T-helper 2 cell treated with Interferon-gamma antibody and Interleukin-4, amounts not matched to agents 5 μg/mL and 100 μg/mL, for 36 hours (primary cell): ENCODE results near the gene SPTLC1.
"Not testable (repeated sequence)": the region's sequence is repeated elsewhere in the genome, so short reads cannot be mapped to it uniquely, and the experiment has no call there.

ENCODE experiments used
- DNase-seq: peaks from one replicate; pipeline ENCODE4 v3.0.0; 2021; ENCODE audit warnings: low spot score
- H3K27ac Mint-ChIP-seq: one replicate; pipeline ENCODE4 v1.8.0; 2021; ENCODE audit warnings: mild to moderate bottlenecking, mixed read lengths
- H3K27me3 Mint-ChIP-seq: one replicate; pipeline ENCODE4 v1.8.0; 2021; ENCODE audit warnings: low read depth, mixed read lengths
- H3K36me3 Mint-ChIP-seq: one replicate; pipeline ENCODE4 v1.8.0; 2021; ENCODE audit warnings: low read depth, mixed read lengths
- H3K4me1 Mint-ChIP-seq: one replicate; pipeline ENCODE4 v1.8.0; 2021; ENCODE audit warnings: low read depth, mixed read lengths
- H3K4me3 Mint-ChIP-seq: one replicate; pipeline ENCODE4 v1.8.0; 2022; ENCODE audit warnings: mild to moderate bottlenecking, moderate library complexity, mixed read lengths
- H3K9me3 Mint-ChIP-seq: one replicate; pipeline ENCODE4 v1.8.0; 2021; ENCODE audit warnings: mixed read lengths

The SPTLC1 gene

GRCh38 chr9:92132913-92133312 is 17.7 kb upstream of the SPTLC1 start:
- H3K27ac Mint-ChIP-seq, result not testable (repeated sequence)

GRCh38 chr9:92132501-92132900 is 17.3 kb upstream of the SPTLC1 start:
- DNase-seq, result no peak
- H3K4me3 Mint-ChIP-seq, result no peak overlapping the region
- H3K27ac Mint-ChIP-seq, result no peak overlapping the region
- no peaks in the 10 kb centered on the region for H3K36me3 Mint-ChIP-seq
- peaks cover 8% of the 10 kb centered on the region for H3K9me3 Mint-ChIP-seq
- peaks cover 5% of the 10 kb centered on the region for H3K4me1 Mint-ChIP-seq
- H3K27me3 Mint-ChIP-seq, result peaks cover 25% of the 10 kb centered on the region

More at GRCh38 chr9:92132913-92133312, 17.7 kb upstream of the SPTLC1 start:
- H3K4me3 Mint-ChIP-seq, H3K4me1 Mint-ChIP-seq, H3K36me3 Mint-ChIP-seq, H3K9me3 Mint-ChIP-seq, DNase-seq: not testable (repeated sequence)
- H3K27me3 Mint-ChIP-seq, result peaks cover 25% of the 10 kb centered on the region

- no peak for DNase-seq
- Mint-ChIP-seq H3K9me3 (no peaks in the 10 kb centered on the region), H3K27me3 (peaks cover 16% of the 10 kb centered on the region), H3K27ac (no peak overlapping the region), H3K4me1 (peaks cover 2% of the 10 kb centered on the region), H3K36me3 (no peaks in the 10 kb centered on the region), H3K4me3 (no peak overlapping the region)
Observed at GRCh38 chr9:92122800-92123199, 7.6 kb upstream of the SPTLC1 start.

- no peak overlapping the region for H3K4me3 Mint-ChIP-seq
- no peak overlapping the region for H3K27ac Mint-ChIP-seq
- H3K36me3 Mint-ChIP-seq, result no peaks in the 10 kb centered on the region
- H3K9me3 Mint-ChIP-seq, result no peaks in the 10 kb centered on the region
- no peak for DNase-seq
- H3K27me3 Mint-ChIP-seq, result peaks cover 16% of the 10 kb centered on the region
- peaks cover 2% of the 10 kb centered on the region for H3K4me1 Mint-ChIP-seq
Observed at GRCh38 chr9:92122061-92122460, 6.8 kb upstream of the SPTLC1 start.

- Mint-ChIP-seq H3K9me3 (no peaks in the 10 kb centered on the region), H3K36me3 (peaks cover under 1% of the 10 kb centered on the region), H3K27ac (no peak overlapping the region), H3K4me1 (peaks cover 2% of the 10 kb centered on the region), H3K27me3 (peaks cover 14% of the 10 kb centered on the region), H3K4me3 (no peak overlapping the region)
- DNase-seq, result no peak
Observed at GRCh38 chr9:92121265-92121664, 6.1 kb upstream of the SPTLC1 start.

- Mint-ChIP-seq H3K36me3 (peaks cover 1% of the 10 kb centered on the region), H3K27ac (no peak overlapping the region)
Observed at GRCh38 chr9:92120138-92120537, 4.9 kb upstream of the SPTLC1 start.

GRCh38 chr9:92119586-92119985 is 4.4 kb upstream of the SPTLC1 start:
- H3K27ac Mint-ChIP-seq, result no peak overlapping the region
- H3K27me3 Mint-ChIP-seq, result peaks cover 14% of the 10 kb centered on the region
- H3K4me3 Mint-ChIP-seq, result no peak overlapping the region
- DNase-seq, result no peak
- H3K9me3 Mint-ChIP-seq, result no peaks in the 10 kb centered on the region
- H3K36me3 Mint-ChIP-seq, result peaks cover 3% of the 10 kb centered on the region
- peaks cover 8% of the 10 kb centered on the region for H3K4me1 Mint-ChIP-seq

More at GRCh38 chr9:92120138-92120537, 4.9 kb upstream of the SPTLC1 start:
- H3K4me1 Mint-ChIP-seq, result peaks cover 8% of the 10 kb centered on the region
- H3K9me3 Mint-ChIP-seq, result no peaks in the 10 kb centered on the region
- peaks cover 14% of the 10 kb centered on the region for H3K27me3 Mint-ChIP-seq
- H3K4me3 Mint-ChIP-seq, result no peak overlapping the region
- no peak for DNase-seq

- Mint-ChIP-seq H3K4me1 (peaks cover 11% of the 10 kb centered on the region), H3K4me3 (no peak overlapping the region), H3K9me3 (no peaks in the 10 kb centered on the region), H3K27ac (no peak overlapping the region), H3K27me3 (no peaks in the 10 kb centered on the region), H3K36me3 (peaks cover 38% of the 10 kb centered on the region)
- DNase-seq, result no peak
Observed at GRCh38 chr9:92108122-92108521, 7.1 kb downstream of the SPTLC1 start.

GRCh38 chr9:92105446-92106225 is 9.6 kb downstream of the SPTLC1 start:
- DNase-seq, H3K9me3 Mint-ChIP-seq, H3K4me1 Mint-ChIP-seq, H3K4me3 Mint-ChIP-seq, H3K27ac Mint-ChIP-seq, H3K27me3 Mint-ChIP-seq: not testable (repeated sequence)
- peaks cover 38% of the 10 kb centered on the region for H3K36me3 Mint-ChIP-seq

- not testable (repeated sequence) for H3K27ac Mint-ChIP-seq, H3K27me3 Mint-ChIP-seq, DNase-seq, H3K9me3 Mint-ChIP-seq, H3K4me3 Mint-ChIP-seq
- H3K4me1 Mint-ChIP-seq, result peaks cover 19% of the 10 kb centered on the region
- peaks cover 40% of the 10 kb centered on the region for H3K36me3 Mint-ChIP-seq
Observed at GRCh38 chr9:92103601-92104000, 11.6 kb downstream of the SPTLC1 start.

- Mint-ChIP-seq H3K36me3 (peaks cover 45% of the 10 kb centered on the region), H3K4me1 (peaks cover 34% of the 10 kb centered on the region), H3K9me3 (peaks cover 4% of the 10 kb centered on the region), H3K4me3 (no peak overlapping the region), H3K27me3 (no peaks in the 10 kb centered on the region), H3K27ac (no peak overlapping the region)
- DNase-seq, result no peak
Observed at GRCh38 chr9:92100237-92100911, 14.8 kb downstream of the SPTLC1 start.

- H3K9me3 Mint-ChIP-seq, result peaks cover 4% of the 10 kb centered on the region
- no peaks in the 10 kb centered on the region for H3K27me3 Mint-ChIP-seq
- H3K4me1 Mint-ChIP-seq, result peaks cover 50% of the 10 kb centered on the region
- no peak for DNase-seq
- peak overlapping the region; percentile 61 for H3K27ac Mint-ChIP-seq
- H3K4me3 Mint-ChIP-seq, result peak overlapping the region; percentile 53
- H3K36me3 Mint-ChIP-seq, result peaks cover 51% of the 10 kb centered on the region
Observed at GRCh38 chr9:92098638-92099037, 16.6 kb downstream of the SPTLC1 start.

GRCh38 chr9:92097997-92098482 is 17.2 kb downstream of the SPTLC1 start:
- Mint-ChIP-seq H3K9me3 (peaks cover 4% of the 10 kb centered on the region), H3K36me3 (peaks cover 47% of the 10 kb centered on the region), H3K4me1 (peaks cover 54% of the 10 kb centered on the region), H3K4me3 (peak overlapping the region; percentile 53), H3K27me3 (no peaks in the 10 kb centered on the region), H3K27ac (peak overlapping the region; percentile 61)
- peak; percentile 67 for DNase-seq

GRCh38 chr9:92095236-92095635 is 20.0 kb downstream of the SPTLC1 start:
- peaks cover 37% of the 10 kb centered on the region for H3K36me3 Mint-ChIP-seq
- peaks cover 4% of the 10 kb centered on the region for H3K9me3 Mint-ChIP-seq
- peak overlapping the region; percentile 88 for H3K27ac Mint-ChIP-seq
- peak overlapping the region; percentile 66 for H3K4me3 Mint-ChIP-seq
- H3K27me3 Mint-ChIP-seq, result no peaks in the 10 kb centered on the region
- peaks cover 54% of the 10 kb centered on the region for H3K4me1 Mint-ChIP-seq
- DNase-seq, result no peak
